ENCODE measurements around the gene C22orf42.
"Not testable (repeated sequence)": the region's sequence is repeated elsewhere in the genome, so short reads cannot be mapped to it uniquely, and the experiment has no call there.

C22orf42 gene

GRCh38 chr22:32183625-32184024, 24.5 kb upstream of the C22orf42 start:
- no peak for DNase-seq

GRCh38 chr22:32181043-32181442, 21.9 kb upstream of the C22orf42 start:
- DNase-seq = no peak

- DNase-seq = no peak
Observed at GRCh38 chr22:32177221-32177765, 18.2 kb upstream of the C22orf42 start.

- DNase-seq = no peak
Observed at GRCh38 chr22:32175683-32176644, 16.9 kb upstream of the C22orf42 start.

GRCh38 chr22:32175115-32175514, 16.0 kb upstream of the C22orf42 start:
- no peak for DNase-seq

- DNase-seq = no peak
Observed at GRCh38 chr22:32165681-32166080, 6.6 kb upstream of the C22orf42 start.

- DNase-seq = no peak
Observed at GRCh38 chr22:32164075-32164860, 5.2 kb upstream of the C22orf42 start.

GRCh38 chr22:32160411-32160810, 1.3 kb upstream of the C22orf42 start:
- not testable (repeated sequence) for DNase-seq

- not testable (repeated sequence) for DNase-seq
Observed at GRCh38 chr22:32157632-32158031, 1.5 kb downstream of the C22orf42 start.

GRCh38 chr22:32154727-32155126, 4.4 kb downstream of the C22orf42 start:
- not testable (repeated sequence) for DNase-seq

GRCh38 chr22:32151641-32152040, 7.5 kb downstream of the C22orf42 start:
- DNase-seq = not testable (repeated sequence)

- DNase-seq = not testable (repeated sequence)
Observed at GRCh38 chr22:32150647-32151046, 8.5 kb downstream of the C22orf42 start.

GRCh38 chr22:32148372-32148771, 10.7 kb downstream of the C22orf42 start:
- DNase-seq = not testable (repeated sequence)

- not testable (repeated sequence) for DNase-seq
Observed at GRCh38 chr22:32147128-32147527, 12.0 kb downstream of the C22orf42 start.

GRCh38 chr22:32144496-32145274, 14.4 kb downstream of the C22orf42 start:
- no peak for DNase-seq

GRCh38 chr22:32142600-32142999, 16.5 kb downstream of the C22orf42 start:
- DNase-seq = no peak

- DNase-seq = not testable (repeated sequence)
Observed at GRCh38 chr22:32140688-32141087, 18.4 kb downstream of the C22orf42 start.

- DNase-seq = not testable (repeated sequence)
Observed at GRCh38 chr22:32138576-32138975, 20.5 kb downstream of the C22orf42 start.

- DNase-seq = not testable (repeated sequence)
Observed at GRCh38 chr22:32137731-32138324, 21.3 kb downstream of the C22orf42 start.

- not testable (repeated sequence) for DNase-seq
Observed at GRCh38 chr22:32136881-32137280, 22.2 kb downstream of the C22orf42 start.

GRCh38 chr22:32135958-32136357, 23.1 kb downstream of the C22orf42 start:
- DNase-seq = not testable (repeated sequence)

GRCh38 chr22:32134796-32135195, 24.3 kb downstream of the C22orf42 start:
- DNase-seq = not testable (repeated sequence)

Data from 8988T (cell line).